Caco-2 (cell line): ENCODE results near the gene MLIP. TPM values are rescaled to one million over a fixed set of nuclear protein-coding genes. Genes with fewer than 3 reads are reported as not detected.
"Not testable (repeated sequence)": the region's sequence is repeated elsewhere in the genome, so short reads cannot be mapped to it uniquely, and the experiment has no call there.

Experiments
- BruUV-seq: library from RNA; stranded (reverse); fragments of 400-500 nt; replicated peaks from 2 replicates; lab custom pipeline; 2021; lab: Mats Ljungman, UMichigan
- CTCF ChIA-PET: fragments of 300-600 bp; sonication (Branson Sonifier 250); formaldehyde crosslinking; loops from one replicate; lab custom pipeline; 2022; ENCODE audit warnings: antibody characterized with exemption; lab: Charles Lee
- POLR2A ChIA-PET: fragments of 300-600 bp; sonication (Branson Sonifier 250); formaldehyde crosslinking; loops from one replicate; lab custom pipeline; 2022; ENCODE audit warnings: antibody characterized with exemption; lab: Charles Lee
- DNase-seq, 2 experiments: peaks; one replicate each; pipeline versions ENCODE4 v3.0.0 to v3.0.0-alpha.2; 2020 to 2022
- H3K27me3 ChIP-seq: replicated peaks from 2 replicates; pipeline ENCODE4 v1.6.0; 2011; ENCODE audit warnings: low read length; ENCODE audit not compliant: control insufficient read depth, insufficient read depth
- H3K36me3 ChIP-seq: 2 replicates; pipeline ENCODE4 v1.5.1; 2011; ENCODE audit warnings: low read length; ENCODE audit not compliant: control insufficient read depth, insufficient read depth
- H3K4me1 ChIP-seq: fragments of 250-450 bp; sonication (Bioruptor Pico); 2 replicates; pipeline ENCODE4 v1.5.1; 2020; ENCODE audit warnings: mild to moderate bottlenecking
- H3K4me3 ChIP-seq: 2 replicates; pipeline ENCODE4 v1.5.1; 2011; ENCODE audit warnings: low read depth, mild to moderate bottlenecking, control low read depth, low read length
- H3K9me3 ChIP-seq: fragments of 250-450 bp; sonication (Bioruptor Pico); 2 replicates; pipeline ENCODE4 v1.5.1; 2020; ENCODE audit warnings: mild to moderate bottlenecking, moderate library complexity
- H3K27ac Mint-ChIP-seq: one replicate; pipeline ENCODE4 v1.8.0; 2022; ENCODE audit warnings: mixed read lengths; ENCODE audit not compliant: unreplicated experiment
- H3K27me3 Mint-ChIP-seq: one replicate; pipeline ENCODE4 v1.8.0; 2022; ENCODE audit warnings: mixed read lengths; ENCODE audit not compliant: insufficient read depth, unreplicated experiment
- H3K36me3 Mint-ChIP-seq: one replicate; pipeline ENCODE4 v1.8.0; 2022; ENCODE audit warnings: mild to moderate bottlenecking, mixed read lengths; ENCODE audit not compliant: insufficient read depth, unreplicated experiment
- H3K4me1 Mint-ChIP-seq: one replicate; pipeline ENCODE4 v1.8.0; 2022; ENCODE audit warnings: low read depth, mixed read lengths; ENCODE audit not compliant: unreplicated experiment
- H3K4me3 Mint-ChIP-seq: one replicate; pipeline ENCODE4 v1.8.0; 2022; ENCODE audit warnings: mild to moderate bottlenecking, moderate library complexity, mixed read lengths; ENCODE audit not compliant: unreplicated experiment
- H3K9me3 Mint-ChIP-seq: one replicate; pipeline ENCODE4 v1.8.0; 2022; ENCODE audit warnings: mixed read lengths; ENCODE audit not compliant: unreplicated experiment
- intact Hi-C: fragments of 100-400 bp; cut with micrococcal nuclease; formaldehyde crosslinking; loops from one replicate; pipeline ENCODE4 v1.10.0; 2022; ENCODE audit not compliant: unreplicated experiment
- total RNA-seq: library from RNA; stranded (reverse); gene quantifications from 2 replicates; pipeline ENCODE4 v1.2.3, GENCODE V29; 2022
- TF ChIP-seq, protein P1 (sequence below), 2 experiments: fragments of 200-600 bp in 1 of 2; IDR thresholded peaks; 1 replicate in 1 of 2; 2 replicates in 1 of 2; pipeline versions ENCODE4 v1.5.1 to v1.8.0; 2011 to 2022; ENCODE audit warnings: antibody characterized with exemption in 1 of 2, control low read depth in 1 of 2, inconsistent platforms in 1 of 2, low read depth in 1 of 2, low read length in 1 of 2, mild to moderate bottlenecking in 1 of 2, moderate library complexity in 1 of 2; ENCODE audit not compliant: insufficient read depth in 1 of 2, severe bottlenecking in 1 of 2, unreplicated experiment in 1 of 2

Gene MLIP
- total RNA-seq, 1 experiment from 2014 or later: 0.88 TPM

DNA sequence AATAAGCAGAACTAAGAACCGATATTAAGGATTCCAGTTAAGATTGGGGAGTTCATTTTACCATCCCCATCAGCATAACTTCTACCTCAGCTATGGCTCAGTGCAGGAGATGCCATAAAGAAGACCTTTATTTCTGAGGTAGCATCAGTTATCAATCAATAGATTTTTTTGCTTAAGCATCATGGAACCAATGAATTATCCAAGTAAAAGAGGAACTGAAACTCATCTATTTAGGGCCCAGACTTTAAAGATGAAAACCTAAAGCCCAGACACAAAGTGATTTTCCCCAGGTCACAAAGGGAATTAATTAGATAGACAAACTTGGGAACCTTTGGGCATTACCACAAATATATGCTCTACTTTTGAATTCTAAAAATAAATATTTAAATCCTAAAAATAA, 137.8 kb downstream of the MLIP start:
- Histone ChIP-seq H3K4me1 (no peaks in the 10 kb centered on the region), H3K36me3 (no peaks in the 10 kb centered on the region), H3K27me3 (no peaks in the 10 kb centered on the region), H3K9me3 (no peaks in the 10 kb centered on the region), H3K4me3 (no peak overlapping the region)
- TF ChIP-seq, protein P1, sequence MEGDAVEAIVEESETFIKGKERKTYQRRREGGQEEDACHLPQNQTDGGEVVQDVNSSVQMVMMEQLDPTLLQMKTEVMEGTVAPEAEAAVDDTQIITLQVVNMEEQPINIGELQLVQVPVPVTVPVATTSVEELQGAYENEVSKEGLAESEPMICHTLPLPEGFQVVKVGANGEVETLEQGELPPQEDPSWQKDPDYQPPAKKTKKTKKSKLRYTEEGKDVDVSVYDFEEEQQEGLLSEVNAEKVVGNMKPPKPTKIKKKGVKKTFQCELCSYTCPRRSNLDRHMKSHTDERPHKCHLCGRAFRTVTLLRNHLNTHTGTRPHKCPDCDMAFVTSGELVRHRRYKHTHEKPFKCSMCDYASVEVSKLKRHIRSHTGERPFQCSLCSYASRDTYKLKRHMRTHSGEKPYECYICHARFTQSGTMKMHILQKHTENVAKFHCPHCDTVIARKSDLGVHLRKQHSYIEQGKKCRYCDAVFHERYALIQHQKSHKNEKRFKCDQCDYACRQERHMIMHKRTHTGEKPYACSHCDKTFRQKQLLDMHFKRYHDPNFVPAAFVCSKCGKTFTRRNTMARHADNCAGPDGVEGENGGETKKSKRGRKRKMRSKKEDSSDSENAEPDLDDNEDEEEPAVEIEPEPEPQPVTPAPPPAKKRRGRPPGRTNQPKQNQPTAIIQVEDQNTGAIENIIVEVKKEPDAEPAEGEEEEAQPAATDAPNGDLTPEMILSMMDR (IDR thresholded peaks at IDR 0.05; ENCODE audit: insufficient read depth in 1 of 2, low read depth in 1 of 2, low read length in 1 of 2, severe bottlenecking in 1 of 2, unreplicated experiment in 1 of 2): no peak
- no TSS peak for BruUV-seq
- Mint-ChIP-seq H3K4me3 (no peak overlapping the region), H3K27ac (no peak overlapping the region), H3K9me3 (no peaks in the 10 kb centered on the region), H3K4me1 (no peaks in the 10 kb centered on the region), H3K27me3 (no peaks in the 10 kb centered on the region), H3K36me3 (no peaks in the 10 kb centered on the region)
- ChIA-PET CTCF (no interaction called here), POLR2A (no interaction called here)
- no peak for DNase-seq
- intact Hi-C loops: loop anchor here (5.0 kb wide), 1 partner anchor 262 kb away; no protein-coding TSS in a partner anchor

DNA sequence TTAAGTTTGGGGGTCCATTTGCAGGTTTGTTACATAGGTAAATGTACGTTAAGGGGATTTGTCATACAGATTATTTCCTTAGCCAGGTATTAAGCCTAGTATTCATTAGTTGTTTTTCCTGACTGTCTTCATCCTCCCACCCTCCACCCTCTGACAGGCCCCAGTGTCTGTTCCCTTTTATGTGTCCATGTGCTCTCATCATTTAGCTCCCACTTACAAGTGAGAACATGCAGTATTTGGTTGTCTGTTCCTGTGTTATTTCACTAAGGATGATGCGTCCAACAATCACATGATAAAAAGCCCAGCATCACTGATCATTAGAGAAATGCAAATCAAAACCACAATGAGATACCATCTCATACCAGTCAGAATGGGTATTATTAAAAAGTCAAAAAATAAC, 138.6 kb downstream of the MLIP start:
- DNase-seq, H3K36me3 ChIP-seq, H3K27me3 Mint-ChIP-seq, H3K4me1 ChIP-seq, CTCF ChIA-PET, H3K9me3 Mint-ChIP-seq, H3K4me3 Mint-ChIP-seq, H3K27me3 ChIP-seq, BruUV-seq, H3K27ac Mint-ChIP-seq, H3K4me3 ChIP-seq, H3K4me1 Mint-ChIP-seq, H3K36me3 Mint-ChIP-seq, POLR2A ChIA-PET, H3K9me3 ChIP-seq: not testable (repeated sequence)
- intact Hi-C loops: loop anchor here (5.0 kb wide), 1 partner anchor 263 kb away; no protein-coding TSS in a partner anchor

- BruUV-seq: no TSS peak
- intact Hi-C loops: no loop called here
- Mint-ChIP-seq H3K27ac (no peak overlapping the region), H3K4me3 (no peak overlapping the region), H3K27me3 (no peaks in the 10 kb centered on the region), H3K4me1 (no peaks in the 10 kb centered on the region), H3K9me3 (no peaks in the 10 kb centered on the region), H3K36me3 (no peaks in the 10 kb centered on the region)
- H3K4me1 ChIP-seq: no peaks in the 10 kb centered on the region
- H3K4me3 ChIP-seq: no peak overlapping the region
- CTCF ChIA-PET: no interaction called here
- no peak for DNase-seq
- POLR2A ChIA-PET: no interaction called here
- no peaks in the 10 kb centered on the region for H3K36me3 ChIP-seq
- TF ChIP-seq, protein P1 (IDR thresholded peaks at IDR 0.05; ENCODE audit: insufficient read depth in 1 of 2, low read depth in 1 of 2, low read length in 1 of 2, severe bottlenecking in 1 of 2, unreplicated experiment in 1 of 2): no peak
- no peaks in the 10 kb centered on the region for H3K9me3 ChIP-seq
- H3K27me3 ChIP-seq: no peaks in the 10 kb centered on the region
Observed at GRCh38 chr6:54252496-54252895, 141.3 kb downstream of the MLIP start.

GRCh38 chr6:54252916-54253315, 141.7 kb downstream of the MLIP start:
- no peaks in the 10 kb centered on the region for H3K36me3 Mint-ChIP-seq
- ChIA-PET POLR2A (no interaction called here), CTCF (no interaction called here)
- no peak overlapping the region for H3K27ac Mint-ChIP-seq
- no peak for DNase-seq
- TF ChIP-seq, protein P1 (IDR thresholded peaks at IDR 0.05; ENCODE audit: insufficient read depth in 1 of 2, low read depth in 1 of 2, low read length in 1 of 2, severe bottlenecking in 1 of 2, unreplicated experiment in 1 of 2): no peak
- Histone ChIP-seq H3K9me3 (no peaks in the 10 kb centered on the region), H3K36me3 (no peaks in the 10 kb centered on the region), H3K27me3 (no peaks in the 10 kb centered on the region), H3K4me1 (no peaks in the 10 kb centered on the region), H3K4me3 (no peak overlapping the region)
- intact Hi-C loops: no loop called here
- H3K9me3 Mint-ChIP-seq: no peaks in the 10 kb centered on the region
- no peaks in the 10 kb centered on the region for H3K27me3 Mint-ChIP-seq
- H3K4me3 Mint-ChIP-seq: no peak overlapping the region
- H3K4me1 Mint-ChIP-seq: no peaks in the 10 kb centered on the region
- no TSS peak for BruUV-seq
